Mucosa of gallbladder (tissue), 1 donor: ENCODE data around the gene EPHA2. TPM values are rescaled to one million over a fixed set of nuclear protein-coding genes. Genes with fewer than 3 reads are reported as not detected.

Experiments
- DNase-seq: peaks from one replicate; pipeline ENCODE4 v3.0.0-alpha.2; 2020; ENCODE audit warnings: low spot score
- total RNA-seq: library from RNA; stranded (reverse); gene quantifications from one replicate; pipeline ENCODE4 v1.2.1, GENCODE V29; 2021
- donor health status: DM: no; HTN: no; CAD: no.

EPHA2 gene
- total RNA-seq, 1 donor from 2014 or later: 37.2 TPM

- no peak for DNase-seq
Observed at GRCh38 chr1:16092097-16092922, 63.6 kb downstream of the EPHA2 start.

DNA sequence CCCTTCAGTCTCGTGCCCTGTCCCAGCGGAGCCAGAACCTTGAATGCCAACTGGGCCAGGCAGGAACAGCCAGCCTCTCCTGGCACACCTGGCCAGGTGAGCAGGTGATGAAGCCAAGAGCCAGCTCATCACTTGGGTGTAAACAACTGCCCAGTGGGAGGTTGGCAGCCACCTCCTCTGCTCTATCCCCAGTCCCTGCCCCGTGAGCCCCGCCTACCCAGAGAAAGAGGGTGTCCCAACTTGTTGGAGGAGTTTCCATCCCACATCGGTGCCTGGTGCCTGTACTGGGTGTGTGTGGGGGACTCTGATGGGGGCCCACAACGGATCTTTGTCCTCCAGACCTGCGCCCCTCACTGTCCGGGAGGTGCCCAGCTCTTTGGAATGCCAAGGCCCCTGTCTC lies 64.6 kb downstream of the EPHA2 start:
- no peak for DNase-seq

GRCh38 chr1:16090076-16090826 lies 65.6 kb downstream of the EPHA2 start:
- DNase-seq: no peak

GRCh38 chr1:16088996-16089395 lies 66.9 kb downstream of the EPHA2 start:
- DNase-seq: no peak

- no peak for DNase-seq
Observed at GRCh38 chr1:16088351-16088911, 67.4 kb downstream of the EPHA2 start.

GRCh38 chr1:16087733-16088132 lies 68.1 kb downstream of the EPHA2 start:
- DNase-seq: no peak

GRCh38 chr1:16085522-16085921 lies 70.3 kb downstream of the EPHA2 start:
- DNase-seq: no peak

DNA sequence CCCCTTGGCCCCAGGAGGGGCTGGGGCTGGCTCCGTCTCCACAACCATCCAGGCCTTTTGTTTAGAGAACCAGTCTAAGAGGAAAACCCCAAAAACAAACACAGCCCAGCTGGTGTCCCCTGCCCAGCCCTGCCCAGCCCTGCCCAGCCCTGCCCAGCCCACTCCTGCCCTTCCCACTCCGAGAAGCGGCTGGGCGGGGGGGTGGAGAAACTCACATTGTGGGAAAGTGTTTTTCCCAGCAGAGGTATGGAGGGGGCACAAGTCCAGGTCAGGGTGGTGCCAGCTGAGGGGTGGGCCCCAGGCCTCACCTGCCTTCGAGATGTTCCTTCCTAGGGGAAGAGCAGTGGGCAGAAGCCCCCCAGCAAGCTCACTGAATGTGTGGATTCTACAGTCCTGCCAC lies 72.4 kb downstream of the EPHA2 start:
- DNase-seq: no peak

GRCh38 chr1:16082283-16083038 lies 73.4 kb downstream of the EPHA2 start:
- DNase-seq: no peak

GRCh38 chr1:16081636-16082035 lies 74.2 kb downstream of the EPHA2 start:
- DNase-seq: no peak

DNA sequence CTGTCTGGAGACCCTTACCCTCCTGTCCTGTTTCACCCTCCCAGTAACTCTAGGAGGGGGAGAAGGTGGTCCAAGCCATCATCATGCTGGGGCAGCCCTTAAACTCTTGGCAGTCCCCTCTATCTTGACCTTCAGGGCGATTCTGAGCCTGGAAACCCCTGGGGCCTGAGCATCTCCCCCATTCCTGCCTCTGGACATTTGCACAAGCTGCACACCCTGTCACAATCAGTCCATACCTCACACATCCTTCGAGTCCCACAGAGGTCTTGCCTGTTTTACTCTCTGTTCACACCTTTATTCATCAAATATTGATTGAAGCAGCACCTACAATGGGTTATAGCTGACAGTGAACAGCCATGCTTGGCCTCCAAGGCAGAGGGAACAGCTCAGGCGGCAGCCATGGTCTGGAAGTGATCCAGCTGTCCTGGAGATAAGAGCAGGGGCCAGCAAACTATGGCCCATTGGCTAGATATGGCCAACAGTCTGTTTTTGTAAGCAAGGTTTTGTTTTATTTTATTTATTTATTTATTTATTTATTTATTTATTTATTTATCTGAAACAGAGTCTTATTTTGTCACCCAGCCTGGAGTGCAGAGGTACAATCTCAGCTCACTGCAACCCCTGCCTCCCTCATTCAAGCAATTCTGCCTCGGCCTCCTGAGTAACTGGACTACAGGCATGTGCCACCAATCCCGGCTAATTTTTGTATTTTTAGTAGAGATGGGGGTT lies 75.3 kb downstream of the EPHA2 start:
- no peak for DNase-seq

DNA sequence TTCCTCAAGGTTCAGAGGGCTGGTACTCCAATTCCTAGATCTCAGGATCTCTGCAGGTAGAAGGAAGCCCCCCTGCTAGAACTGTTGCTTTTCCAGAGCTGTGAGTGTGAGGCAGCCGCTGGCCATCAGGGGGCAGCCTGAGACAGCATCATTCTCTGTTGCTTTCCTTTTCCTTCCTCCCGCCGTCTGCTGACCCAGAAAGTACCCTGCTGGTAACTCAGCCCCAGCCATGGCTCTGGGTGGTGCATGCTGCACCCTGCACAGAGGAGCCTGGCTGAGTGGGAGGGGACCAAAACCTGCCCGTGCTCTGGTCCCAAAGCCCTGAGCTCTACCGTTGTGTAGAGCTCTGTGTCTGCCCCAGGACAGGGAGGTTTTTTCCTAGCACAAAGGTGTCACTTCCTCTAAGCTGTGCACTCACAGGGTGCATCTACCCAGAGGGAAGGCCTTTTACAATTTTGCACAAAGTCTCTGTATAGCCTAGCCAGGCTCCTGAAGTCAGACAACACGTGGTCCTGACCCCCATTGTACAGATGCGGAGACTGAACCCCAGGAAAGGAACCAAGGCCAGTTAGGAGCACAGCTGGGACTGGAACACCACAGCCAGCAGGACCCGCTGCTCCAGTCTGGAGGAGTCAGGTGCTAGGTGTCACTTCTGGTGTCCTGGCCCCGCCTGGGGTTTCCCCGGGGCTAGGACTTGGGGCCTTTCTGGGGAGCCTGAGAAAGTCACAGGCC lies 76.8 kb downstream of the EPHA2 start:
- DNase-seq: peak; percentile 82

DNA sequence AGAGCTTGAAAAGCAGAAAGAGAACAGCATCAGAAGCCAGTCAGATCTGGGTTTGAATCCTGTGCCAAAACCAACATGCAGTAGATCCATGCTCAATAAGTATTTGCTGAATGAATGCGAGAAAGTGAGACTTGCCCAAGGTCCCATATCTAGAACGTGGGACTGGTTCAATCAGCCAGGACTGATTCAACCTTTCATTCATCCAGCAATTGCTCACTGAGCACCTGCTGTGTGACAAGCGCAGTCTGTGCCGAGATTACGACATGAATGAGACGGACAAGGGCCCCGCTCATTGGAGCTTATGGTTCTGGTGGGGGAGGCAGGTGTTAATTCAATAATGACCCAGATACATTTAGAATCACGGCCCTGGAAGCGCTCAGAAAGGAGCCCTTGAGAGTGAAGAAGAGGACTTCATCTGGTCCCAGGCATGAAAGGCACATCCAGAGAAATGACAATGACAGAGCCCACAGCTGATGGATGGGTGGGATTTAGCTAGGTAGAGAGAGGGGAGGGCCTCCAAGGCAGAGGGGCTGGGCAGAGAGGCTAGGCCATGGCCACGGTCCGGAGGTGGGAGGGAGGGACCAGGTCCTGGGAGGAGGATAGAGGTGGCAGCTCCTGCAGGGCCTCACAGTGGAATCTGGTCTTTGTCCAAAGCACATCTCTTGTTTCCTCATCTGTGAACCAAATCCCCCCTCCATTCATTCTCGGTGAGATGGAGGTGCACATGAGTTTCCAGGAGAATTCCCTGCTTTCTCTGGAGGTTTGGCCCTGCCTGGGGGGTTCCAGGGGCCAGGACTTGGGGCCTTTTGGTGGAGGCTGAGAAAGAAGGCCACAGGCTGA lies 78.2 kb downstream of the EPHA2 start:
- no peak for DNase-seq

DNA sequence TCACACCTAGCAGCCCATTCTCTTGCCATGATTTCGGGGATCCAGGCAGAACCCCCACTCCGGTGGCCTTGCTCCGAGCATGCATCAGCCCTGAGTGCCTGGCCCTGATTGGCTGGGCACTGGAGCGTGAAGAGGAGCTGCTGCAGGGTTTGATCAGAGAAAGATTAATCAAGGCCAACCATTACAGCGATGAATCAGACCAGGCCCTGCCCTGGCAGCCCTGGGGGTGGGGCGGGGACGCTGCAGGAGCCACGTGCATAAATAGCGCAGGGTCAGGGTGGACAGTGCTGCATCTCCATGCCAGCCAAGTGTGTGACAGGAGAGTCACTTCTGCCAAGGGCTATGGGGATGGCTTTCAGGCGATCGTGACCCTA lies 79.0 kb downstream of the EPHA2 start:
- DNase-seq: no peak

- DNase-seq: no peak
Observed at GRCh38 chr1:16076031-16076864, 79.6 kb downstream of the EPHA2 start.

GRCh38 chr1:16075337-16076030 lies 80.4 kb downstream of the EPHA2 start:
- no peak for DNase-seq
